ENCODE results near the gene KCNQ5.
A peak's percentile ranks its signal among the peaks of the same experiment; 100 is the strongest.

KCNQ5 gene

GRCh38 chr6:72619883-72620696, 1.8 kb upstream of the KCNQ5 start:
- Histone ChIP-seq H3K27me3 (peaks cover 0 to 13% (median 0%) of the 10 kb centered on the region in 11 experiments; a peak in 6 of 22 replicates), H3K4me1 (peaks cover 26 to 63% (median 52%) of the 10 kb centered on the region in 10 experiments), H3K36me3 (no peaks in the 10 kb centered on the region; a peak in 1 of 22 replicates), H3K27ac (peak overlapping the region in 8 of 11 experiments; percentile 14 to 99 (median 98); a peak in 14 of 22 replicates), H3K4me2 (peak overlapping the region; percentile 89 to 100 (median 98)), H3K9ac (peak overlapping the region in 10 of 11 experiments; percentile 5 to 97 (median 96); a peak in 20 of 22 replicates), H3K9me3 (replicated peaks in 1 of 11) (no peaks in the 10 kb centered on the region), H4K20me1 (peaks cover 0 to 6% (median 0%) of the 10 kb centered on the region in 11 experiments; a peak in 6 of 22 replicates), H3K4me3 (peak overlapping the region; percentile 73 to 89 (median 83))
- no peak for TF ChIP-seq Cebpa-rat (IDR thresholded peaks at IDR 0.05)

- Histone ChIP-seq H3K4me1 (peaks cover 26 to 69% (median 60%) of the 10 kb centered on the region in 10 experiments), H3K4me3 (peak overlapping the region; percentile 73 to 89 (median 83)), H3K27ac (peak overlapping the region in 9 of 11 experiments; percentile 86 to 99 (median 98); a peak in 17 of 22 replicates), H3K4me2 (peak overlapping the region; percentile 89 to 100 (median 98)), H3K9me3 (replicated peaks in 1 of 11) (no peaks in the 10 kb centered on the region), H3K36me3 (peaks cover 0 to 7% (median 2%) of the 10 kb centered on the region in 11 experiments; a peak in 7 of 22 replicates), H3K27me3 (peaks cover 0 to 13% (median 0%) of the 10 kb centered on the region in 11 experiments; a peak in 6 of 22 replicates), H3K9ac (peak overlapping the region; percentile 76 to 97 (median 96); a peak in 20 of 22 replicates), H4K20me1 (peaks cover 0 to 14% (median 5%) of the 10 kb centered on the region in 11 experiments; a peak in 6 of 22 replicates)
- no peak for TF ChIP-seq Cebpa-rat (IDR thresholded peaks at IDR 0.05)
Measured at GRCh38 chr6:72620871-72621290, 983 bp upstream of the KCNQ5 start.

- H3K4me1 ChIP-seq = peaks cover 26 to 66% (median 51%) of the 10 kb centered on the region in 10 experiments
- H3K9ac ChIP-seq = peak overlapping the region; percentile 76 to 97 (median 96)
- H3K27me3 ChIP-seq = peaks cover 0 to 13% (median 0%) of the 10 kb centered on the region in 11 experiments; a peak in 6 of 22 replicates
- H3K4me3 ChIP-seq = peak overlapping the region; percentile 73 to 89 (median 83)
- H3K9me3 ChIP-seq (replicated peaks in 1 of 11) = peaks cover 0 to 3% (median 0%) of the 10 kb centered on the region in 11 experiments; a peak in 4 of 22 replicates
- H4K20me1 ChIP-seq = peaks cover 0 to 28% (median 11%) of the 10 kb centered on the region in 11 experiments; a peak in 7 of 22 replicates
- H3K27ac ChIP-seq = peak overlapping the region in 10 of 11 experiments; percentile 50 to 99 (median 98); a peak in 20 of 22 replicates
- peak overlapping the region; percentile 89 to 100 (median 98) for H3K4me2 ChIP-seq
- no peak for TF ChIP-seq Cebpa-rat (IDR thresholded peaks at IDR 0.05)
- peaks cover 0 to 21% (median 9%) of the 10 kb centered on the region in 11 experiments; a peak in 14 of 22 replicates for H3K36me3 ChIP-seq
Measured at GRCh38 chr6:72622094-72622940, 453 bp downstream of the KCNQ5 start.

- H4K20me1 ChIP-seq = peaks cover 0 to 43% (median 26%) of the 10 kb centered on the region in 11 experiments; a peak in 7 of 22 replicates
- H3K36me3 ChIP-seq = peaks cover 0 to 36% (median 24%) of the 10 kb centered on the region in 11 experiments; a peak in 16 of 22 replicates
- H3K4me1 ChIP-seq = peaks cover 26 to 53% (median 46%) of the 10 kb centered on the region in 10 experiments
- H3K9ac ChIP-seq = peak overlapping the region in 10 of 11 experiments; percentile 76 to 97 (median 96); a peak in 19 of 22 replicates
- peak overlapping the region in 9 of 11 experiments; percentile 86 to 99 (median 98); a peak in 18 of 22 replicates for H3K27ac ChIP-seq
- peaks cover 0 to 13% (median 0%) of the 10 kb centered on the region in 11 experiments; a peak in 6 of 22 replicates for H3K27me3 ChIP-seq
- H3K9me3 ChIP-seq (replicated peaks in 1 of 11) = peaks cover 0 to 17% (median 0%) of the 10 kb centered on the region in 11 experiments; a peak in 6 of 22 replicates
- peak overlapping the region in 8 of 10 experiments; percentile 73 to 89 (median 84); a peak in 18 of 20 replicates for H3K4me3 ChIP-seq
- TF ChIP-seq Cebpa-rat (IDR thresholded peaks at IDR 0.05) = peak in 4 of 11 experiments; percentile 21 to 58 (median 31); a peak in 3 of 22 replicates
- peak overlapping the region; percentile 89 to 100 (median 98); a peak in 21 of 22 replicates for H3K4me2 ChIP-seq
Measured at GRCh38 chr6:72623808-72624207, 1.9 kb downstream of the KCNQ5 start.

GRCh38 chr6:72624557-72625160, 2.8 kb downstream of the KCNQ5 start:
- Histone ChIP-seq H3K4me2 (peak overlapping the region in 9 of 11 experiments; percentile 42 to 99 (median 97); a peak in 17 of 22 replicates), H3K27me3 (peaks cover 0 to 13% (median 0%) of the 10 kb centered on the region in 11 experiments; a peak in 6 of 22 replicates)

GRCh38 chr6:72626126-72626525, 4.3 kb downstream of the KCNQ5 start:
- Histone ChIP-seq H3K4me3 (no peak overlapping the region), H3K9ac (no peak overlapping the region), H3K4me1 (peaks cover 8 to 32% (median 24%) of the 10 kb centered on the region in 10 experiments), H3K9me3 (replicated peaks in 1 of 11) (peaks cover 0 to 32% (median 6%) of the 10 kb centered on the region in 11 experiments; a peak in 15 of 22 replicates), H4K20me1 (peaks cover 0 to 54% (median 29%) of the 10 kb centered on the region in 11 experiments; a peak in 8 of 22 replicates), H3K36me3 (peaks cover 0 to 59% (median 41%) of the 10 kb centered on the region in 11 experiments; a peak in 17 of 22 replicates), H3K27me3 (peaks cover 0 to 9% (median 0%) of the 10 kb centered on the region in 11 experiments; a peak in 6 of 22 replicates), H3K4me2 (peak overlapping the region in 5 of 11 experiments; percentile 9 to 98 (median 89); a peak in 6 of 22 replicates), H3K27ac (no peak overlapping the region)
- no peak for TF ChIP-seq Cebpa-rat (IDR thresholded peaks at IDR 0.05)

More at GRCh38 chr6:72624557-72625160, 2.8 kb downstream of the KCNQ5 start:
- no peak for TF ChIP-seq Cebpa-rat (IDR thresholded peaks at IDR 0.05)
- Histone ChIP-seq H3K4me1 (peaks cover 23 to 46% (median 38%) of the 10 kb centered on the region in 10 experiments), H3K4me3 (peak overlapping the region in 7 of 10 experiments; percentile 76 to 89 (median 85); a peak in 7 of 20 replicates), H3K36me3 (peaks cover 0 to 45% (median 32%) of the 10 kb centered on the region in 11 experiments; a peak in 16 of 22 replicates), H3K9me3 (replicated peaks in 1 of 11) (peaks cover 0 to 23% (median 0%) of the 10 kb centered on the region in 11 experiments; a peak in 6 of 22 replicates), H3K9ac (peak overlapping the region in 1 of 11 experiments; percentile 37; a peak in 3 of 22 replicates), H4K20me1 (peaks cover 0 to 52% (median 29%) of the 10 kb centered on the region in 11 experiments; a peak in 7 of 22 replicates), H3K27ac (peak overlapping the region in 5 of 11 experiments; percentile 35 to 98 (median 97); a peak in 7 of 22 replicates)

GRCh38 chr6:72627539-72627938, 5.7 kb downstream of the KCNQ5 start:
- H4K20me1 ChIP-seq = peaks cover 0 to 54% (median 29%) of the 10 kb centered on the region in 11 experiments; a peak in 8 of 22 replicates
- peaks cover 0 to 46% (median 20%) of the 10 kb centered on the region in 11 experiments; a peak in 18 of 22 replicates for H3K9me3 ChIP-seq (replicated peaks in 1 of 11)
- no peak overlapping the region for H3K9ac ChIP-seq
- TF ChIP-seq Cebpa-rat (IDR thresholded peaks at IDR 0.05) = no peak
- peaks cover 7 to 29% (median 22%) of the 10 kb centered on the region in 10 experiments for H3K4me1 ChIP-seq
- no peak overlapping the region for H3K4me2 ChIP-seq
- peaks cover 0 to 73% (median 54%) of the 10 kb centered on the region in 11 experiments; a peak in 17 of 22 replicates for H3K36me3 ChIP-seq
- no peak overlapping the region for H3K4me3 ChIP-seq
- H3K27ac ChIP-seq = no peak overlapping the region
- H3K27me3 ChIP-seq = no peaks in the 10 kb centered on the region
